Astrocyte (in vitro differentiated cells and primary cell): ENCODE measurements around the gene COLQ.

Experiments used
- CTCF ChIP-seq: IDR thresholded peaks from 2 replicates; pipeline ENCODE4 v1.5.1; 2011; ENCODE audit warnings: low read depth, mild to moderate bottlenecking, inconsistent platforms, low read length, moderate library complexity; ENCODE audit not compliant: insufficient read depth
- EZH2 ChIP-seq: IDR thresholded peaks from 2 replicates; pipeline ENCODE4 v1.6.1; 2012; ENCODE audit warnings: mild to moderate bottlenecking, low read length, inconsistent platforms; ENCODE audit not compliant: insufficient read depth

GRCh38 chr3:15452961-15453360 lies 68.5 kb downstream of the COLQ start:
- TF ChIP-seq CTCF (no peak), EZH2 (no peak)
